Cortex of kidney (tissue), 1 donor: ENCODE data around the gene TTC8.

Source experiments
- DNase-seq: peaks from one replicate; lab custom pipeline; 2025; lab: John Stamatoyannopoulos, UW

Gene TTC8

GRCh38 chr14:88868558-88869159 lies 44.2 kb downstream of the TTC8 start:
- no peak for DNase-seq

GRCh38 chr14:88870777-88871176 lies 46.3 kb downstream of the TTC8 start:
- no peak for DNase-seq

- no peak for DNase-seq
Measured at GRCh38 chr14:88871429-88871828, 47.0 kb downstream of the TTC8 start.

GRCh38 chr14:88872976-88873375 lies 48.5 kb downstream of the TTC8 start:
- no peak for DNase-seq

GRCh38 chr14:88877192-88877591 lies 52.7 kb downstream of the TTC8 start:
- no peak for DNase-seq

GRCh38 chr14:88879022-88879421 lies 54.6 kb downstream of the TTC8 start:
- no peak for DNase-seq

GRCh38 chr14:88882236-88882635 lies 57.8 kb downstream of the TTC8 start:
- DNase-seq, result no peak

GRCh38 chr14:88895116-88895515 lies 70.7 kb downstream of the TTC8 start:
- no peak for DNase-seq

- DNase-seq, result no peak
Measured at GRCh38 chr14:88901189-88901588, 76.7 kb downstream of the TTC8 start.

GRCh38 chr14:88901991-88902390 lies 77.5 kb downstream of the TTC8 start:
- DNase-seq, result no peak

- no peak for DNase-seq
Measured at GRCh38 chr14:88902850-88903249, 78.4 kb downstream of the TTC8 start.

GRCh38 chr14:88904206-88904647 lies 79.8 kb downstream of the TTC8 start:
- DNase-seq, result no peak

- no peak for DNase-seq
Measured at GRCh38 chr14:88904864-88905263, 80.4 kb downstream of the TTC8 start.

GRCh38 chr14:88908216-88908615 lies 83.8 kb downstream of the TTC8 start:
- DNase-seq, result no peak

GRCh38 chr14:88910386-88910785 lies 85.9 kb downstream of the TTC8 start:
- DNase-seq, result no peak

- no peak for DNase-seq
Measured at GRCh38 chr14:88911809-88912208, 87.4 kb downstream of the TTC8 start.

- DNase-seq, result no peak
Measured at GRCh38 chr14:88914956-88915355, 90.5 kb downstream of the TTC8 start.

- no peak for DNase-seq
Measured at GRCh38 chr14:88919502-88919901, 95.1 kb downstream of the TTC8 start.
